Left cardiac atrium (tissue), 4 donors: ENCODE measurements around the gene KLHL22. TPM values are rescaled to one million over a fixed set of nuclear protein-coding genes. Genes with fewer than 3 reads are reported as not detected.
"Not testable (repeated sequence)": the region's sequence is repeated elsewhere in the genome, so short reads cannot be mapped to it uniquely, and the experiment has no call there.

Source experiments
- ATAC-seq, 2 donors: fragments of 200-7000 bp; cut with Tn5 transposase; one replicate each; pipeline ENCODE4 v1.9.1; 2020; ENCODE audit warnings: mild to moderate bottlenecking in 2 of 2, moderate library complexity in 2 of 2
- DNase-seq: peaks from one replicate; pipeline ENCODE4 v3.0.0-alpha.2; 2020
- intact Hi-C, 2 donors: fragments of 100-400 bp; cut with DNase I; formaldehyde crosslinking; loops; one replicate each; pipeline versions ENCODE4 v1.14.1 to v1.15.1; 2022 to 2023
- total RNA-seq, 2 donors: library from RNA; stranded (reverse); fragmentation: NEBNext Ultra II Directional; extraction: Animal tissue kit (Norgen Biotek cat#: 25700); gene quantifications; one replicate each; pipeline ENCODE4 v1.2.1, GENCODE V29; 2021
- donor health status: DM: no; HTN: yes; CAD: no.
- donor health status: DM: no; HTN: yes; CAD: no; lungs with severe emphysema.
- donor health status: DM: yes; HTN: yes; CAD: no.
- donor health status: Dilated cardiomyopathy.

Gene KLHL22
- total RNA-seq, 2 donors from 2014 or later = 18.7 to 19.6 TPM

- intact Hi-C loops = loop anchor here in 1 of 2 donors (5.0 kb wide), 1 partner anchor 43 kb away; no protein-coding TSS in a partner anchor
Measured at GRCh38 chr22:20459862-20460261, 35.7 kb downstream of the KLHL22 start.

GRCh38 chr22:20459152-20459542, 36.4 kb downstream of the KLHL22 start:
- ATAC-seq (no peak), DNase-seq (no peak)
- intact Hi-C loops = loop anchor here in 1 of 2 donors (5.0 kb wide), 1 partner anchor 42 kb away; no protein-coding TSS in a partner anchor

More at GRCh38 chr22:20459862-20460261, 35.7 kb downstream of the KLHL22 start:
- ATAC-seq (no peak), DNase-seq (no peak)

GRCh38 chr22:20458530-20459151, 37.0 kb downstream of the KLHL22 start:
- DNase-seq (no peak), ATAC-seq (no peak)
- intact Hi-C loops = loop anchor here in 1 of 2 donors (5.0 kb wide), 1 partner anchor 41 kb away; no protein-coding TSS in a partner anchor

GRCh38 chr22:20457506-20458240, 37.9 kb downstream of the KLHL22 start:
- no peak for DNase-seq
- ATAC-seq = no peak
- intact Hi-C loops = loop anchor here (2.0 to 5.0 kb wide), 2 partner anchors 39 to 40 kb away; no protein-coding TSS in a partner anchor

GRCh38 chr22:20456722-20457076, 38.9 kb downstream of the KLHL22 start:
- ATAC-seq = peak in 1 of 2 donors; percentile 14
- intact Hi-C loops = loop anchor here (2.0 to 5.0 kb wide), 2 partner anchors 38 to 39 kb away; no protein-coding TSS in a partner anchor
- DNase-seq = no peak

- ATAC-seq (peak; percentile 88 to 89), DNase-seq (peak; percentile 77)
- intact Hi-C loops = loop anchor here (2.0 to 5.0 kb wide), 2 partner anchors 37 to 39 kb away; no protein-coding TSS in a partner anchor
Measured at GRCh38 chr22:20456064-20456721, 39.4 kb downstream of the KLHL22 start.

- intact Hi-C loops = loop anchor here (2.0 to 5.0 kb wide), 2 partner anchors 37 to 38 kb away; no protein-coding TSS in a partner anchor
- no peak for ATAC-seq
- DNase-seq = no peak
Measured at GRCh38 chr22:20455709-20456063, 39.9 kb downstream of the KLHL22 start.

- DNase-seq (no peak), ATAC-seq (no peak)
- intact Hi-C loops = no loop called here
Measured at GRCh38 chr22:20453222-20453621, 42.4 kb downstream of the KLHL22 start.

- intact Hi-C loops = no loop called here
- ATAC-seq (no peak), DNase-seq (no peak)
Measured at GRCh38 chr22:20451920-20452319, 43.7 kb downstream of the KLHL22 start.

GRCh38 chr22:20451129-20451778, 44.3 kb downstream of the KLHL22 start:
- intact Hi-C loops, DNase-seq: not testable (repeated sequence)

GRCh38 chr22:20450551-20450906, 45.1 kb downstream of the KLHL22 start:
- no peak for ATAC-seq
- intact Hi-C loops = no loop called here
- DNase-seq = no peak

More at GRCh38 chr22:20451129-20451778, 44.3 kb downstream of the KLHL22 start:
- ATAC-seq = not testable (repeated sequence)

GRCh38 chr22:20449819-20450550, 45.6 kb downstream of the KLHL22 start:
- no peak for ATAC-seq

GRCh38 chr22:20448630-20449029, 47.0 kb downstream of the KLHL22 start:
- ATAC-seq (no peak), DNase-seq (no peak)
- intact Hi-C loops = no loop called here

More at GRCh38 chr22:20449819-20450550, 45.6 kb downstream of the KLHL22 start:
- intact Hi-C loops = no loop called here
- DNase-seq = no peak

- DNase-seq (no peak), ATAC-seq (no peak)
Measured at GRCh38 chr22:20446383-20446970, 49.1 kb downstream of the KLHL22 start.

GRCh38 chr22:20444325-20444724, 51.3 kb downstream of the KLHL22 start:
- ATAC-seq (no peak), DNase-seq (no peak)
- intact Hi-C loops = no loop called here

More at GRCh38 chr22:20446383-20446970, 49.1 kb downstream of the KLHL22 start:
- intact Hi-C loops = no loop called here

GRCh38 chr22:20442485-20443284, 52.9 kb downstream of the KLHL22 start:
- DNase-seq (no peak), ATAC-seq (no peak)
- intact Hi-C loops = no loop called here
